Activated gamma-delta T cell (primary cell): ENCODE measurements around the gene PLEKHA1.

ENCODE experiments used
- DNase-seq: peaks from one replicate; lab custom pipeline; 2025; lab: John Stamatoyannopoulos, UW
- total RNA-seq, 2 donors: gene quantifications; one replicate each; lab custom pipeline; 2026; lab: John Stamatoyannopoulos, UW

PLEKHA1 gene
- total RNA-seq: 90.7 to 106 reads per million in 2 donors

DNA sequence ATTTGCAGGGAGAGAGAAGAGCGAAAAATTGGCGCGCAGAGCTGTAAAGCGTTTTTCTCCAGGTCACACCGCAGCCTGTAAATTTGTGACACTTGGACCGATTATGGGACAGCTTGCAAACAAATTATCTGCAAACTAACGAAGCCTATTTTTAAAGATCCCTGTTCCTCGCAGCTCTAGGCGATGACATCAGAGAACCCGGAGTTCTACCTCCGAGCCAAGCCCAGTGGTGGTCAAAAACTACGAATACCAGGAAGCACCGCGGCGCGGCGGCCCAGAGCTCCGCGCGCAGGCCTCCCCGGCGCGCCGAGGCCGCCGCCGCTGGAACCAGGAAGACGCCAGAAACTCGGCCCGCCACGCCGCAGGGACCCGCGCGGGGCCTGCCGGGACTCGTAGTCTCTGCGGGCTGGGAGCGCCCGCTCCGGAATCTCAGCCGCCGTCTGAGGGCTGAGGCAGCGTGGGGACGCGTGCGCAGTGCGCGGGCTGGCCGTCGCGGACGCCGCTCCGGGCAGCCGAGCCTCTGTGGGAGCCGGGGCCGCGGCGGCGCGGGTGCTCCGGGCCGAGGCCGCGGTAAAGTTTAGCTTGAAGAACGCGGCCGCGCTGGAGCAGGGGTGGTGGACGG is at the start of gene PLEKHA1:
Gene PLEKHA1 (plus strand): TSS at position 472 of the 622 bp plus-strand sequence. CDS start 18,493 bp downstream, outside the sequence.
- peak; percentile 95 for DNase-seq

- no peak for DNase-seq
These were observed 49.3 kb upstream of the PLEKHA1 start for GRCh38 chr10:122325235-122325634.

GRCh38 chr10:122326385-122326784 is 48.1 kb upstream of the PLEKHA1 start:
- no peak for DNase-seq

GRCh38 chr10:122326806-122327205 is 47.7 kb upstream of the PLEKHA1 start:
- no peak for DNase-seq

GRCh38 chr10:122327237-122328206 is 47.0 kb upstream of the PLEKHA1 start:
- no peak for DNase-seq

DNA sequence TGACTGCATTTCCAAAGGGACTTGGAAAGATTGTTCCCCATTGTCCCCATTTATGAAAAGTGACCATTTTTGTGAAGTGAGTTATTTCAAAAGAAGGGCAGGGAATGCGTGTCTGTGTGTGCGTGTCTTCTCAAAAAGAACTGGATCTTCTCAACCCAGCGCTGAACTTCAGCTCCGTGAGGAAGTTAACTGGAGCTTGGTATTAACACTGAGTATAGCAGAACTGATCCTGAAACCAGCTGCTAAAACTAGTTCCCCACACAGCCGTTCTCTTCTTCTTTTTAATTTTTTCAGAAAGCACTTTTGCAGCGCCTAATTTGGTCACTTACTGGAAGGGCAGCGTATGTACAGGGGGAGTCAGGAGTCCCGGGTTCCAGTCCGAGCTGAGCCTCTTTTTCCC is 45.8 kb upstream of the PLEKHA1 start:
- DNase-seq: no peak

GRCh38 chr10:122329416-122329815 is 45.1 kb upstream of the PLEKHA1 start:
- DNase-seq: no peak

- no peak for DNase-seq
These were observed 43.4 kb upstream of the PLEKHA1 start for GRCh38 chr10:122331100-122331499.

DNA sequence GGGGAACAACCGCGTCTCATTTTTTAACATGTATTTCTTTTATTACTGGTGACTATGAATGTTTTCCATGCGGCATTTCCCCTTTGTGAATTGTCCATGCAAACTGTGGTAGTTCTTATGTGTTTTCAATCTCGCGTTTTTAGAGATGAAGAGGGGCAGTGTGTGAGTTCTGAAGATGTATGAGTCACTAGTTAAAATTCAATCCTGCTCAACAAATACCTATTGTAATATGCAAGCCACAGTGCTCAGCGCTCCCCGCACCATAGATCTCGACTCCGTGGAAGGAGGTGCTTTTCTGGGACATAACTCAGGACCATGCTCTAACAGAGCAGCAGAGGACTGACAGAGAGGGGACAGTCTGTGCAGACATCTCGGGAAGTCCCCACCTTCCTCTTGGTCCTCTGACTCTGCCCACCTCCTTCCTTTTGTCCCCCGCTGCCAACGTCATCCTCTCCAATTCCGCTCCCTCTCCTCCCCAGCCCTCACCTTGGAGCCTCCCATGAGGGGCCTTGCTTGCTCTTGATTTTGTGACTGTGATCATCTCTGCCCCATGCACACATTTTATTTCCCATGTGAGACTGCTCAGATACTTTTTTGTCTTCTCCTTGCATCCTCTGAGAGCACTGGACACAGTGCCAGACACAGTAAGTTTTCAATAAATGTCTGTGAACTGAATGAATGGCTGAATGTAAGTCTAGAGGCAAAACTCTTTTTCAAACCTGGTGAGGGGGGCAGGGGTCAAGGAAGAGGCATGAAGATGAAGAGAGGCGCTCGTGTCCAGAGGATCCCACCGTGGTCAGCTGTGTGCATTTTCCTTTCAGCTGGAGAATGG is 42.7 kb upstream of the PLEKHA1 start:
- no peak for DNase-seq

- DNase-seq: no peak
These were observed 41.5 kb upstream of the PLEKHA1 start for GRCh38 chr10:122333037-122333436.

DNA sequence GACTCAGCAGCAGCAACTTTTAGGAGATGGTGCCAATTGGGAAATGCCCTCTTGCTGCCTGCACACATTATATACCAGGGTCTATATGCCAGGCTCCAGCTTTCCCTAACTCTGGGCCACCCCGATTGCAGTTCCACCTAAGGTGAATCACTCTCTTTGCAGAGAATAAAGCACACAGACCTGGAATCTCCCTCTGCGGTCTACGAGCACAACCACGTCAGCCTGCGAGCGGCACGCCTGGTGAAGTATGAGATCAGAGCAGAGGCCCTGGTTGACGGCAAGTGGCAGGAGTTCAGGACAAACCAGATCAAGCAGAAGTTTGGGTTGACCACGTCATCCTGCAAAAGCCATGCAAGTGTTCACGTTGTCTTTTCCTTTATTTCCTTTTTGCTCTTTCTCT is 38.2 kb upstream of the PLEKHA1 start:
- no peak for DNase-seq

DNA sequence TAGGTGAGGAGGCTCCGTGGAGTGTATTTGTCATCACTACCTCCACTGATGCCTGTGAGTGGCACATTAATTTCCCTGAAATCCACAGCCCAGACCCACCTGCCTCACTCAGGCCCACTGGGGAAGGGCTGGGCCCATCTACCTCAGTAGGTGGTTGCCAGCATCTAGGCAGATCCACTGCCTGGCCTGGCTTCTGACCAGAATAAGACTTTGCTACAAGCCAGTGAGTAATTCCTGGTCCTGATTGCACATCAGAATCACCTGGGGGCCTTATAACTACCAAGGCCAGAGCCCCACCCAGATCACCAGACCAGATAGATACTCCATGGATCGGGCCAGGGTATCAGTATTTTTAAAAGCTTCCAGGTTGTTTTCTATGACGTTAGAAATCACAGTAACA is 37.5 kb upstream of the PLEKHA1 start:
- no peak for DNase-seq

- no peak for DNase-seq
These were observed 35.7 kb upstream of the PLEKHA1 start for GRCh38 chr10:122338609-122339441.

- DNase-seq: no peak
These were observed 33.2 kb upstream of the PLEKHA1 start for GRCh38 chr10:122341141-122341810.

- no peak for DNase-seq
These were observed 32.0 kb upstream of the PLEKHA1 start for GRCh38 chr10:122342293-122343134.

GRCh38 chr10:122343135-122343800 is 31.2 kb upstream of the PLEKHA1 start:
- DNase-seq: no peak

DNA sequence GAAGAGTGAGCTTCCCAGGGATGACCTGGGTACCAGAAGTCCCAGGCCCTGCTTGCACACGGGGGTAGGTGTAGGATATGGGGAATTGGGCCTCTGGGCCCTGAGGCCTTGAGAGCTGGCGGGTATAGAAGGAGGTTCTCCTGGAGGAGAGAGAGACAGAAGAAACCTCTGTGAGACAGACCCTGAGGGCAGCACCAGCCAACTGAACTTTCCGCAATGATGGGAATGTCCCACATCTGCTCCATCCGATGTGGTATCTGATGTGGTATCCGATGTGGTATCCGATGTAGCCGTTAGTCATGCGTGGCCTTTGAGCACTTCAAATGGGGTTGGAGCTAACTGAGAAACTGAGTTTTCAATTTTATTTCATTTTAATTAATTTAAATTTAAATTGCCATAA is 30.6 kb upstream of the PLEKHA1 start:
- no peak for DNase-seq

- no peak for DNase-seq
These were observed 29.7 kb upstream of the PLEKHA1 start for GRCh38 chr10:122344741-122345258.
